ENCODE data around the gene HSFX1.

Gene HSFX1

DNA sequence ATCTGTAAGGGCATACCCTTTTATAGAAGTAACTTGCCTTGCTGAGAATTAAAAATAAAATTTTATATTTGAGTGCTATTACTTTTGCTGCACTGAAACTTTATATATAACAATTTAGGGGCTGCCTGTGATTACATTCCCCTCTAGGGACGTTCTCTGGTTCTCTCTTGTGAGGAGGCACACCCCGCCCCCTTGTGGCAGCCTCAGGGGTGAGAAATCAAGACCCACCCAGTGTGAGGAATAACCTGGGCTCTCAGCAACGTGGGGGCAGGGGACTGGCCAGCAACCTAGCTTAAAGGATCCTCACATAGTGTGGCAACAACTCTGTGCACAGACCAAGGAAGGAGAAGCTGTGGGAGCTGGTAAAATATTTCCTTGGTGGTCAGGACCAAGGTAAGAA is 51.6 kb downstream of the HSFX1 start:
- no peak overlapping the region for H2AFZ ChIP-seq (ENCODE audit: low read length)
- H3K79me2 ChIP-seq (ENCODE audit: insufficient read depth, low read length): no peaks in the 10 kb centered on the region
- H3K9ac ChIP-seq (ENCODE audit: low read depth, low read length, poor library complexity, severe bottlenecking): no peak overlapping the region
- H3F3A ChIP-seq (ENCODE audit: low read depth): no peaks in the 10 kb centered on the region
- H3K27me3 ChIP-seq (ENCODE audit: insufficient read depth, low read length, poor library complexity, severe bottlenecking): no peaks in the 10 kb centered on the region
- H3K9me3 ChIP-seq (ENCODE audit: insufficient read depth, low read depth, low read length): no peaks in the 10 kb centered on the region
- no peak overlapping the region for H3K4me3 ChIP-seq (ENCODE audit: low read length, poor library complexity, severe bottlenecking)
- H4K20me1 ChIP-seq (ENCODE audit: insufficient read depth, low read length, poor library complexity, severe bottlenecking): no peaks in the 10 kb centered on the region
- no peaks in the 10 kb centered on the region for H3K9me2 ChIP-seq (replicated peaks; ENCODE audit: low read depth, low read length)
- no peaks in the 10 kb centered on the region for H3K36me3 ChIP-seq (ENCODE audit: insufficient read depth, low read length)
- no peak overlapping the region for H3K4me2 ChIP-seq (ENCODE audit: low read depth, low read length, poor library complexity, severe bottlenecking)
- TF ChIP-seq EZH2phosphoT487 (IDR thresholded peaks at IDR 0.05; ENCODE audit: borderline replicate concordance): no peak
- TF ChIP-seq CTCF (conservative IDR thresholded peaks at IDR 0.05; ENCODE audit: low read length): peak; percentile 58
- H3K4me1 ChIP-seq (ENCODE audit: insufficient read depth, low read length, poor library complexity, severe bottlenecking): no peaks in the 10 kb centered on the region
